Erythroblast (primary cell): Measurements from ENCODE around the gene WIZ.

Experiments
- DNase-seq, 2 experiments: peaks; one replicate each; lab custom pipeline; 2025; lab: John Stamatoyannopoulos, UW
- GATA1 ChIP-seq: IDR thresholded peaks from 2 replicates; pipeline ENCODE4 v1.6.1; 2011; ENCODE audit warnings: low read depth, mild to moderate bottlenecking, control low read depth, low read length, moderate library complexity
- POLR2A ChIP-seq: IDR thresholded peaks from 2 replicates; pipeline ENCODE4 v1.6.1; 2011; ENCODE audit warnings: mild to moderate bottlenecking, low read length

Gene WIZ

DNA sequence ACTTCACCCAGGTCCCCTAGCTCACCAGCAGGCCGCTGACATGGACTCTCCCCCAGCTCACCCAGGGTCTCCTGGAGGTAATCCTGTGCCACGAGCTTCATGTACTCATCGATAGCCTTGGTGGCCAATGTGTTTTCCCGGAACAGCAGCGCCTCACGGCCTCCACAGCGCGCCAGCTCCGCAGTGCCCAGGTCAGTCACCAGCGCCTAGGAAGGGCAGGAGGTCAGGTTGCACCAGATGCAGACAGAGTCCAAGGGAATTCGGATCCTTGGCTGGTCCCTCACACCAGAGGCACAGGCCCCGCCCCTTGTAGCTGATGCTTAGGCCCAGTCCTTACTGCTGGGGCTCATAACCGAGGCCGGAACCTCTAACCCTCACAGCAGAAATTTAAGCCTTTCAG lies 6.7 kb upstream of the WIZ start:
- no peak for TF ChIP-seq GATA1
- TF ChIP-seq POLR2A = no peak
- no peak for DNase-seq

DNA sequence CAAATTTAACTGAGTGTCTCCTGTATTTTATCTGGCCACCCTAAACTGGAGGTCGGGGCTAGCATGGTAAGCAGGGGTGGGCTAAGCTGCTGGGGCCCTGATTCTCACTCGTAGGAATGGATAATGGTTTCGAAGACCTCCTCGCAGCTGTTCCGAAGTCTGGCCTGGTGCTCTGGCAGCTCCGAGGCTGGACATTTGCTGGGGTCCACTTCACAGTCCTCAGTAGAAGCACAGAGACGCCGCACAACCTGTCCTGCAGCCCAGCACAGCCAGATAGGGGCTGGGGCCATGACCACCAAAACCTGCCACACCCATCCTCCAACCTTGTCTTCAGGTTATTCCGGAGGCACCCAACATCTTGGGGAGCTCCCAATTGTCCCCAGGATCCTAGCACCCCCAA lies 6.2 kb upstream of the WIZ start:
- no peak for TF ChIP-seq POLR2A
- TF ChIP-seq GATA1 = no peak
- no peak for DNase-seq

DNA sequence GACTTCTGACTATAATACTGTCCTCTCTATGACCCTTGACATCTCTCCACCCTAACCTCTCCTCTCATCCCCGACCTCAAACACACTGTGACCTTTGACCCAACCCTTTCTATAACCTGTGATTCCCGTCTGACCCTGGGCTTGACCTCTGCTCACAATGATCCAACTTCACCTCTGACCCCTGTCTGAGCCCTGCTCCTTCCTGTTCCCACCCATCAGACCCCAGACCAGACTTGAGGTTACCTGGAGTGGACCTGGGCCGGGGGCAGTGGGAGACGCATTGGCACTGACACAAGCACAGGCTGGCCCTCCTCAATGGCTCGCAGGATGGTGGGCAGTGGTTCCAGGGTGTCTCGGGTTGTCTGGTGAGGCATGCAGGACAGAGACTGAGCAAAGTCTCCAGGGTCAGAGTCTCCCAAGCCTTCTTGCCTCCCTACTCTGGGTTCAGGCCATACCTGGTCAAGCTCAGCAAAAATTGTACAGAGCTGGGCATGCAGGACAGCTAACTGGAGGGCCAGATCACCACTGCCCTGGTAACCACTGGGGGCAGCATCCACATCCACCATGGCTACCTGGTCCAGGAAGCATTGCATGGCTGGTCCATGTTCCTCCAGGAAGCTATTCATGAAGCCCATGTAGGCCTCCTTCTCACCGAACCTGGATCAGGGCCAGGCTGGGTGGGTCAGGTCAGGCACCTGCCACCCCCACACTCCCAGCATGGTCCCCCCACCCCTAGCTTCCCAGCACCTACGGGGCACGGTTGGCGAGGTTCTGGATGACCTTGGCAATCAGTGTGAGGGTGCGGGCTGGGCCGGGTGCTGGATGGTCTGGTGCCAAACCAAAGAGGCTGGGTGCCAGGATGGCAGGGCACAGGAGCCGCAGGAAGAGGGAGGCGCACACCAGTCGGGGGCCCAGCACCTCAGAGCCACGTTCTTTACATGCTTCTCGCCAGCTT lies 4.4 kb upstream of the WIZ start:
- no peak for TF ChIP-seq POLR2A
- no peak for TF ChIP-seq GATA1
- no peak for DNase-seq

DNA sequence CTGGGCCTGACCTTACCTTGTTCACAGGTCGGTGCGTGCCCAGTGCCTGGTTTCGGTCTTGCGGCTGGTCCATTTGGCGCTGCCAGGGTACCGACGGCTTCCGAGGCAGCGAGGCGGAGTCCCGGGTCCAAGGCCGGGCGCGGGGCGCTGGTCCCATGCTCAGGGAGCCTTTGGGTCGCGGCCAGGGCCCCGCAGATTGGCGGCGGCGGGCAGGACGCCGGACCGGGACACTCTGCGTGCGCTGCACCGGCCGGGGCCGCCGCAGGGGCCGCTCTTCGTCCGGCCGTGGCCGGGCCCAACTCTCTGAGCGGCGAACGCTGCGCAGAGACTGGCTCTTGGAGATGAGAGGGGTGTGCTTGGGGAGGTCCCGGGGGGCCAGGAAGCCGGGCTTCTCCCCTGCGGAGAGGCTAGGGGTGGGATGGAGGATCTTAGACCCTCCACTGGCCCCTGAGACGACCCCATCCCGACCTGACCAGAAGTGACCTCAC lies 3.4 kb upstream of the WIZ start:
- TF ChIP-seq GATA1 (no peak), POLR2A (no peak)
- DNase-seq = no peak

DNA sequence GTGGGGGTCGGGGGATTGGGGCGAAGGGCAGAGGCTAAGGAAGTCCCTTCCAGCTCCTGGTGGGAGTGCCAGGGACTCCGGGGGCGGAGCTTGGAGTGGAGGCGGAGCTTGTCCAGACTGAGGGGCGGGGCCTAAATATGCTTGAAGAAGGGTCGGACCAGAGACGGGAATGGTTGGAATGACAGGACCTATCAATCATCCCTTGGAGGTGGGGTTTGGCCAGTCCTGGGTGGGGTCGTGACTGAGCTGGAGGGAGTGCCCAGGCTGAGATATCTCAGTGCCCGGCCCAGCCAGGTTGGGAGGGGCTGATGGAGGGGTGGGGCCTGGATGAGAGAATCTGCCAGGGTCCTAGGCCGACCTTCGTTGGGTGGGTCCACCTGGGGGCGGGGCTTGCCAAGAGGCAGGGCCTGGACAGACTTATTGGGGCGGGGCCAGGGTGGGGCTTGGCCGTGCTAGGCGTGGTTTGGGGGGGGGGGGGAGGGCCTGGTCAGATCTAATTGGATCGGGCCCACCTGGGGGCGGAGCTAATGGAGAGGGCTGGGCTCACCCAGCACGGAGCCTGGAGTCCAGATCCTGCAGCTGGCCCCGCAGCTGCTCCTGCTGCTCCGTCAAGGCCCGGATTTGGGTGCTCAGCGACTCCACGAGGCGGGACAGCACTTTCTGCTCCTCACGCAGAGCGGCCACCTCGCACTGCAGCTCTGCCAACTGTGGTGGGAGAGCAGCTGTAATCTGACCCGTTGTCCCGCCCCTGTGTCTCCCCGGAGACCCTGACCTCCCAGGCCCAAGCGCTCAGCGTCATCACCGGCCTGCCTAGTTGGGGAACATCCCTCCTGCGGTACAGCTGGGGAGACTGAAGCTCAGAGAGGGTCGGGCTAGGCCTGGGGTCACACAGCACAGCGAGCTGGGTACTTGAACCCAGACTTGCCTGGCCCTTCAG lies 2.6 kb upstream of the WIZ start:
- TF ChIP-seq GATA1 = no peak
- no peak for TF ChIP-seq POLR2A
- DNase-seq = peak; percentile 78 to 80

DNA sequence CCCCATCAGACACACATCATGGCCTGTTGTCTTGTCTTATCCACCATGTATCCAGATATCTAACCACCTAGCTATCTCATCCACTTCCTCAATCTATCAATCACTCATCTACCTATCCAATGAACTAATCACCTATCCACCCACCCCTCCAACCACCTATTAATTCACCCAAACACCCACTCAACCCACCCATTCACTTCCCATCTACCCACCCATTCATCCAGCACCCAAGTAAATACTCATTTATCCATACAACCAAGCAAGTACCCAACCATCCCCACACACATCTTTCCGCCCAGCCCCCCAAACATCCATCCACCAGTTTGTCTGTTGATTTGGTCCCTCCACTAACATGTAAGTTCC lies 753 bp upstream of the WIZ start:
- TF ChIP-seq GATA1 (no peak), POLR2A (no peak)
- DNase-seq = peak in 1 of 2 experiments; percentile 35

DNA sequence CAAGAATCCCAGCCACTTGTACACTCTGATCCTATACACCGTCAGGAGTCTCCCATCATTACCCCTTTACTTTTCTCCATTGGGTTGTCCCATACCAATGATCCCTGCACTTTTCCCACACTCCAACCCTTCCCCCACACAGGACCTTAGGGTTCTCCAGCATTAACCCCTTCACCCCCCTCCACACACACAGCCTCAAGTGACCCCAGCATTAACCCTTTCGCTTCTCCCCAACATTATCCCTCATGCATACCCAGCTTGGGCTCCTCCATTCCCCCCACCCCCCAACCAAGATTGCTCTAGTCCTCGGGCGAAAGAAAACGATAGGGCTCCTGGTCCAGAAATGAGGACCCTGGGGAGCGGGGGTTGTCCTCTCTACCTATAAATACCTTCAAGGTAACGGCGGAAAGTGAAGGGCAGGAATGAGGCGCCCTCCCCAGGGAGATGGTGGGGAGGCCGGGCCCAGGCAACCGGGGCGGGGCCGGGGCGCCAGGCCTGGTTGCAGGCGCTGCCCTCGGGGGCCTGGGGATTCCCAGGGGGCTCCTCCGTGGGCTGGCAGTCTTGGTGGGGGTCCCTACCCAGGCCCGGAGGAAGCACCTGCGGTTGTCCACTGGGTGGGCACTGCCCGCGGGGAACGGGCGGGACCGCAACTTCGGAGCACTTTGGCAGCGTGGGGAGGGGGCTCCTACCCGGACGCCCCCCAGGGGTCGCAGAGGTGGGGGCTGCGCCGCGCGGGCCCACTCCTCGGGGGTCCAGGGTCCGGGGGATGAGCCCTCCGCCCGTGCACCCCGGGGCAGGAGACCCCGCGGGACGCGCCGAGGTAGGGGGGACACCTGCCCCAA lies 757 bp downstream of the WIZ start:
- DNase-seq = peak in 1 of 2 experiments; percentile 25
- no peak for TF ChIP-seq POLR2A
- TF ChIP-seq GATA1 = no peak

DNA sequence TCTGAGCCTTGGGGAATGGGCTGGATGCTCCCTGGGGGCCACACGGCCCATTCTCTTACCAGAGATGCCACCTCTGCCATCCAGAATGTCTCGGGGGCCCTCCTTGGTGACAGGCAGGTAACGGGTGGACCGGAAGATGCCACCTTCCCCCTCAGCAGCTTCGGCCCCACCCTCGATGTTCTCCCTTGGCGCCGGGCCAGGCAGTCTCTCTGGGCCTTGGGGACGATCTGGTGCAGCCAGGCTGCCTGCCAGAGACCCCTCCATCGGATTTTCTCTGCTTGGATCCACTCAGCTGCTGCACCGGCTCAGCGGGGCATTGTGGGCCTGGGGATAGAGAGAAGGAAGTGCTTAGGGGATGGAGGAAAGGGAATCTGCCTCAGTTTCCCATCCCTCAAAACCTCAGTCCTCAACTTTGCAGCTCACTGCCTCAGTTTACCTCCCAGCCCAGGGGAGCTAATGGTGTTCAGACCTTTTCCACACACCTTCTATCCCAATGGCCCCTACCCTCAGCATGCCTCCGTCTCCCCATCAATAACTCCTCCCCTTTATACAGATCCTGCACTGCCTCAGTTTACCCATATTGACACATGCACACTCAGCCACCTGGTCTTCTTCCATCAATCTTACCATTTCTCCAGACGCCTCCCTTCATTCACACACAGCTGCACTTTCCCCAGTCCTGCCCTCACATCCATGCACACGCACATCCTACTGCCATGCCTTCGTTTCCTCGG lies 1.5 kb downstream of the WIZ start:
- DNase-seq = peak; percentile 21 to 24
- TF ChIP-seq POLR2A (no peak), GATA1 (no peak)

DNA sequence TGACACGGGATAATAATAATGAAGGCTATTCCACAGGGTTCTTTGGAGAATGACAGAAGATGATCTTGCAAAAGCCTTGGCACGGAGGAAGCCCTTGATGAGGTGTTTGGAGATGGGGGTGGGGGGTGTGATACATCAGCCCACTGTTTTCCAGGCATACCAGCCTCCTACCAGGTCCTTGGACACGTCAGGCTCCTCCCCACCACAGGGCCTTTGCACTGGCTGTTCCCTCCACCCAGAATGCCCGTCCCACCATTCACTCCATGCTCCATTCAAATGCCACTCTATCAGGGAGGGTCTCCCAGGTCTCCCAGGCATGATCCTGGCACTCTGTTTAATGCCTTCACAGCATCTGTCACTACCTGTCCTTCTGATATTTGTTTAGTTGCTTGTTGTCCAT lies 2.7 kb downstream of the WIZ start:
- TF ChIP-seq GATA1 (no peak), POLR2A (no peak)
- no peak for DNase-seq

DNA sequence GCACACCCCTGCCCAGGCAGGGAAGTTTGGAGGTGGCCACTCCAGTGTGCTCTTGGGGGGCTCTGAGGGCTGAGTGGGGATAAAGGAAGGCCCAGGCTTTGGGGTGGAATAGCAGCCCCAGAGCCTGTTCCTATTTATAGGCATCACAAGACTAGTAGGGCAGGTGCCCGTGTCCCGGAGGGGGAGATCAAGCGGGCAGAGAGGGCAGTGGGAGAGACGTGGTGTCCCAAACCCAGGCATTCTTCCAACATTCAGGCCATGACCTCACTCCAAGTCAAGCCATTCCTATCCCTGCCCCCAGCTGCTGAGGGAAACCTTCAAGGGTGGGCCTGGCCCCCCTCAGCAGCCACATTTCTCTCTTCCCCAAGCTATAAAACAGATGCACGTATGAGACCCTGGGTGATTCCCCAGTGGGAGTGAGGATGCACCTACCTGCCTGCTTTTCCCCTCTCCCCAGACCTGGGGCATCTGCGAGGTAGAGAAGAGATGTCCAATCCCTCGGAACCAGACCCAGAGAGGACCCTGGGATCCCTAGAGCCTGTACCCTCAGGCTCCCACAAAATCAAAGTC lies 3.9 kb downstream of the WIZ start:
- TF ChIP-seq POLR2A = no peak
- no peak for TF ChIP-seq GATA1
- no peak for DNase-seq

DNA sequence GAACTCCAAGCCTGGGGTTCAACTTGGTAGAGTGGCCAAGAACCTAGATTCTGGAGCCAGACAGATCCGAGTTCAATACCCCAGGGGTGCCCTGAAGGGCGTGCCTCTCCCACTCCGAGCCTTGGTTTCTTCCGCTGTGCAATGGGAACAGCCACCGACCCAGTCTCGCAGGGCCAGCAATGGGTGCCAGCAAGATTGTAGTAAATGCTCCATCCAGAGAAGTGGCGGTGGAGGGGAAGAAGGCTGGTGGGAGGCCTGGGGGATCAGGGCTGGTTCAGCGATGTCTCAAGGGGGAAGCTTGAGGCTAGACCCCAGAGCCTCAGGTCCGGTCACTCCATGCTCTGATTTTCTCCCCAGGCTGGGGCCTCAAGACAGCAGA lies 4.5 kb downstream of the WIZ start:
- no peak for TF ChIP-seq POLR2A
- no peak for TF ChIP-seq GATA1
- DNase-seq = no peak
